Measurements from ENCODE around the gene INPP5K. TPM values are rescaled to one million over a fixed set of nuclear protein-coding genes. Genes with fewer than 3 reads are reported as not detected.

Gene INPP5K
- total and polyA plus RNA-seq, 10 of the 15 experiments (the other 5 are each of a cell fraction or from before 2014, with no cell fraction given), result 0.58 to 41.2 (median 23.3) TPM

- ATAC-seq, result peak; percentile 29
- ChIA-PET SMC1A (ENCODE audit: uncharacterized antibody, unreplicated experiment) (interaction anchor here (0.5 kb wide), 1 partner anchor 93 kb away, joined by 3 read pairs; no protein-coding TSS in a partner anchor), CTCF (interaction anchor here (1.2 kb wide), 1 partner anchor 30 kb away, joined by 3 read pairs; the partner anchor contains the start of gene INPP5K), POLR2A (interaction anchor here (0.5 to 2.7 kb wide), 6 partner anchors 10 to 143 kb away, joined by 3 to 22 read pairs (median 5); partner anchors contain the start of genes CRK and INPP5K), RAD21 (ENCODE audit: unreplicated experiment) (interaction anchor here (0.5 to 1.4 kb wide), 4 partner anchors 11 to 89 kb away, joined by 5 to 16 read pairs (median 6); partner anchors contain the start of gene INPP5K)
- Histone ChIP-seq H3K9me3 (replicated peaks; ENCODE audit: control insufficient read depth, insufficient read depth, low read length) (no peaks in the 10 kb centered on the region), H3K27ac (ENCODE audit: control insufficient read depth, insufficient read depth) (peak overlapping the region; percentile 84), H4K20me1 (ENCODE audit: control insufficient read depth, insufficient read depth) (no peaks in the 10 kb centered on the region), H3K36me3 (ENCODE audit: control insufficient read depth in 2 of 2, insufficient read depth in 2 of 2, low read length in 1 of 2) (peaks cover 0 to 4% of the 10 kb centered on the region in 2 experiments; a peak in 3 of 4 replicates), H2AFZ (ENCODE audit: control insufficient read depth, low read depth, low read length) (peak overlapping the region; percentile 56), H3K79me2 (ENCODE audit: control insufficient read depth, insufficient read depth, low read length) (peaks cover 12% of the 10 kb centered on the region), H3K4me2 (ENCODE audit: control insufficient read depth, insufficient read depth) (peak overlapping the region; percentile 77), H3K27me3 (replicated peaks in 1 of 2; ENCODE audit: control insufficient read depth in 2 of 2, insufficient read depth in 2 of 2, low read length in 1 of 2) (no peaks in the 10 kb centered on the region), H3K4me1 (ENCODE audit: control insufficient read depth, insufficient read depth, low read length) (peaks cover 16% of the 10 kb centered on the region), H3K9ac (ENCODE audit: control insufficient read depth, insufficient read depth, low read length) (peak overlapping the region; percentile 92), H3K4me3 (peak overlapping the region; percentile 95)
- FAIRE-seq, result no peak
- in situ Hi-C loops (cut with MboI), result no loop called here
- DNase-seq (ENCODE audit: low read depth, low spot score), result no peak
- intact Hi-C loops (cut with micrococcal nuclease; ENCODE audit: unreplicated experiment), result loop anchor here (2.0 kb wide), 1 partner anchor 29 kb away; the partner anchor contains the start of gene CRK
- 3% methylated on average over 64 of the region's 127 CpGs for WGBS (ENCODE audit: insufficient coverage, insufficient replicate concordance, low lambda C conversion rate, missing lambda C conversion rate)
- TSS peak; percentile 91 for BruUV-seq (replicated peaks)
- TF ChIP-seq ELK1 (IDR thresholded peaks at IDR 0.05; ENCODE audit: low read depth, low read length) (0 out of 2 replicates have a peak, but pooled peaks have one; percentile 19), ZSCAN29 (IDR thresholded peaks at IDR 0.05) (peak; percentile 100), NFXL1 (IDR thresholded peaks at IDR 0.05; ENCODE audit: borderline replicate concordance) (no peak), EGR1 (IDR thresholded peaks at IDR 0.05; ENCODE audit: borderline replicate concordance in 1 of 2, low read depth in 2 of 2, low read length in 2 of 2) (peak in 1 of 2 experiments; percentile 79; a peak in 2 of 3 replicates), MYB (IDR thresholded peaks at IDR 0.05; ENCODE audit: borderline replicate concordance, low read depth, low read length) (no peak), NBN (IDR thresholded peaks at IDR 0.05) (no peak), POLR2AphosphoS5 (IDR thresholded peaks at IDR 0.05; ENCODE audit: low read length) (0 out of 2 replicates have a peak, but pooled peaks have one; percentile 30), MTA2 (IDR thresholded peaks at IDR 0.05; ENCODE audit: low read depth) (no peak), ZNF592 (IDR thresholded peaks at IDR 0.05) (no peak)
- TF ChIP-seq, protein P1, sequence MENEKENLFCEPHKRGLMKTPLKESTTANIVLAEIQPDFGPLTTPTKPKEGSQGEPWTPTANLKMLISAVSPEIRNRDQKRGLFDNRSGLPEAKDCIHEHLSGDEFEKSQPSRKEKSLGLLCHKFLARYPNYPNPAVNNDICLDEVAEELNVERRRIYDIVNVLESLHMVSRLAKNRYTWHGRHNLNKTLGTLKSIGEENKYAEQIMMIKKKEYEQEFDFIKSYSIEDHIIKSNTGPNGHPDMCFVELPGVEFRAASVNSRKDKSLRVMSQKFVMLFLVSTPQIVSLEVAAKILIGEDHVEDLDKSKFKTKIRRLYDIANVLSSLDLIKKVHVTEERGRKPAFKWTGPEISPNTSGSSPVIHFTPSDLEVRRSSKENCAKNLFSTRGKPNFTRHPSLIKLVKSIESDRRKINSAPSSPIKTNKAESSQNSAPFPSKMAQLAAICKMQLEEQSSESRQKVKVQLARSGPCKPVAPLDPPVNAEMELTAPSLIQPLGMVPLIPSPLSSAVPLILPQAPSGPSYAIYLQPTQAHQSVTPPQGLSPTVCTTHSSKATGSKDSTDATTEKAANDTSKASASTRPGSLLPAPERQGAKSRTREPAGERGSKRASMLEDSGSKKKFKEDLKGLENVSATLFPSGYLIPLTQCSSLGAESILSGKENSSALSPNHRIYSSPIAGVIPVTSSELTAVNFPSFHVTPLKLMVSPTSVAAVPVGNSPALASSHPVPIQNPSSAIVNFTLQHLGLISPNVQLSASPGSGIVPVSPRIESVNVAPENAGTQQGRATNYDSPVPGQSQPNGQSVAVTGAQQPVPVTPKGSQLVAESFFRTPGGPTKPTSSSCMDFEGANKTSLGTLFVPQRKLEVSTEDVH (IDR thresholded peaks at IDR 0.05; ENCODE audit: low read depth, partially characterized antibody), result no peak
- TF ChIP-seq, protein P2, sequence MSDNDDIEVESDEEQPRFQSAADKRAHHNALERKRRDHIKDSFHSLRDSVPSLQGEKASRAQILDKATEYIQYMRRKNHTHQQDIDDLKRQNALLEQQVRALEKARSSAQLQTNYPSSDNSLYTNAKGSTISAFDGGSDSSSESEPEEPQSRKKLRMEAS (IDR thresholded peaks at IDR 0.05; ENCODE audit: low read depth, low read length), result no peak; the same call in 1 of the 2 replicates
These were observed 30.7 kb downstream of the INPP5K start for GRCh38 chr17:1485423-1486376.
